ENCODE data around the gene C1QTNF9B.

- TF ChIP-seq EZH2 (IDR thresholded peaks at IDR 0.05; ENCODE audit: low read length, unreplicated experiment) (no peak), EZH2phosphoT487 (IDR thresholded peaks at IDR 0.05; ENCODE audit: borderline replicate concordance, low read length) (no peak), CTCF (conservative IDR thresholded peaks at IDR 0.05; ENCODE audit: low read depth, low read length) (peak; percentile 77)
Measured at GRCh38 chr13:23888658-23889614, 8.4 kb downstream of the C1QTNF9B start, which contains the start of gene MIPEP.

Data from PC-3 (cell line).